Measurements from ENCODE around the gene ADPRS. TPM values are rescaled to one million over a fixed set of nuclear protein-coding genes. Genes with fewer than 3 reads are reported as not detected.

ADPRS gene
- total RNA-seq, 1 experiment from 2014 or later, result 83.0 TPM

- H3K4me2 ChIP-seq (ENCODE audit: low read length), result no peak overlapping the region
- POLR2A ChIA-PET (ENCODE audit: unreplicated experiment), result no interaction called here
- no peak for DNase-seq
These were observed 35.9 kb downstream of the ADPRS start for GRCh38 chr1:36124404-36125128.

DNA sequence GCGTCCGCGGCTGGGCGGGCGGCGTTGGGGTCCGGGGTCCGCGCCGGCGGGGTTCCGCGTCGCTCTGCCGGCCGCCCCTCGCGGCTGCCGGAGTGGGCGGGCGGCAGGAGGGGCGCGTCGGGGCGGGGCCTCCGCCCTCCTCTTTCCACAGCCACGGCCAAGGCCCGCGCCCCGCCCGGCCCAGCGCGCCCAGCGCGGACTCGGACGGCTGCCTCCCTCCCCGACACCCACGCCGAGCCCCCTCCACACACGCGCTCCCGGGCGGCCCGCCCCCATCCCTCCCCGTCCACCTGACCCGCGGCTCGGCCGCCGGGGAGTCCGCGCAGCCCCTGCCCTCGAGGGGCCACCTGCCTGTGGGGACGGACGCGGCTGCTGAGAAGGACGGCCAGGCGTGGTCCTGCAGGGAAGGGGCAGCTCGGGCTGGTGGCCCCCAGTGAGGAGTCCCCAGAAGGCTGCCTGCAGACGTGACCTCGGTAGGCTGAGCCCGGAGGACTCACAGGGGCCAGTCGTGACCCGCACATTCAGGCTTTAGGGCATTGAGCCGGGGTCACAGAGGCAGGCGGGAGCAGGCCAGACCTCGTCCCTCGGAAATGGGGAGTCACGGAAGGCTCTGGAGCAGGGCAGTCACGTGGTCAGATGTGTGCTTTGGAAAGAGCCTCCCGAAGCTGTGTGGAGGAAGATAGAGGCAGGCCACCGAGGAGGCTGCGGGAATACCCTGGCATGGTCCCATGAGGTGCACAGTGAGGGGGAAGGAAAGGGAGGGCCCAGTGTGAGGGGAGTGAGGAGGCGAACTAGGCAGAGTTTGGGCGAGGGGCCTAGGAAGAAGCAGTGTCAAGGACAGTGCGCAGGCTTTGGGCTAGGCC, 36.7 kb downstream of the ADPRS start, which contains the start of gene COL8A2:
Gene COL8A2, minus strand, starts transcription at position 94 of the 863 bp plus-strand sequence. CDS start 24,980 bp downstream, outside the sequence.
- H3K9me2 ChIP-seq (replicated peaks; ENCODE audit: low read length), result no peaks in the 10 kb centered on the region
- no peaks in the 10 kb centered on the region for H3K4me1 ChIP-seq (ENCODE audit: insufficient read depth, low read length)
- no peaks in the 10 kb centered on the region for H3F3A ChIP-seq (ENCODE audit: low read length, unreplicated experiment)
- TF ChIP-seq EZH2phosphoT487 (IDR thresholded peaks at IDR 0.05; ENCODE audit: borderline replicate concordance, low read length) (no peak), EZH2 (IDR thresholded peaks at IDR 0.05; ENCODE audit: low read length, unreplicated experiment) (no peak), CTCF (conservative IDR thresholded peaks at IDR 0.05; ENCODE audit: low read depth, low read length) (no peak)
- ATAC-seq, result peak; percentile 57
- H4K20me1 ChIP-seq (ENCODE audit: low read length), result no peaks in the 10 kb centered on the region
- peak within 1 kb of the TSS; percentile 34; the same call in 1 of the 2 replicates for H3K4me2 ChIP-seq (ENCODE audit: low read length)
- peak within 1 kb of the TSS; percentile 30; the same call in 1 of the 2 replicates for H3K4me3 ChIP-seq (ENCODE audit: low read length)
- no peak within 1 kb of the TSS for H2AFZ ChIP-seq (ENCODE audit: low read length)
- ChIA-PET CTCF (no interaction called here), POLR2A (ENCODE audit: unreplicated experiment) (no interaction called here)
- peaks cover 9% of the 10 kb centered on the region; the same call in 1 of the 2 replicates for H3K27me3 ChIP-seq (ENCODE audit: low read length)
- no peak within 1 kb of the TSS for H3K27ac ChIP-seq (ENCODE audit: low read length)
- no peak within 1 kb of the TSS for H3K9ac ChIP-seq (ENCODE audit: low read length)
- intact Hi-C loops (cut with micrococcal nuclease), result no loop called here
- no peak for DNase-seq
- BruUV-seq (replicated peaks), result no TSS peak
- H3K9me3 ChIP-seq (ENCODE audit: low read length), result no peaks in the 10 kb centered on the region
- H3K79me2 ChIP-seq (ENCODE audit: low read length), result no peaks in the 10 kb centered on the region
- H3K36me3 ChIP-seq (ENCODE audit: low read depth, low read length), result no peaks in the 10 kb centered on the region

More at GRCh38 chr1:36124404-36125128, 35.9 kb downstream of the ADPRS start:
- no peaks in the 10 kb centered on the region for H3F3A ChIP-seq (ENCODE audit: low read length, unreplicated experiment)
- no peaks in the 10 kb centered on the region for H3K36me3 ChIP-seq (ENCODE audit: low read depth, low read length)
- H3K4me3 ChIP-seq (ENCODE audit: low read length), result no peak overlapping the region
- H4K20me1 ChIP-seq (ENCODE audit: low read length), result no peaks in the 10 kb centered on the region
- H3K9me3 ChIP-seq (ENCODE audit: low read length), result no peaks in the 10 kb centered on the region
- no peak overlapping the region for H3K27ac ChIP-seq (ENCODE audit: low read length)
- CTCF ChIA-PET, result no interaction called here
- no peak overlapping the region for H2AFZ ChIP-seq (ENCODE audit: low read length)
- H3K9me2 ChIP-seq (replicated peaks; ENCODE audit: low read length), result no peaks in the 10 kb centered on the region
- peak; percentile 21; the same call in 1 of the 2 replicates for ATAC-seq
- H3K79me2 ChIP-seq (ENCODE audit: low read length), result no peaks in the 10 kb centered on the region
- no peaks in the 10 kb centered on the region for H3K4me1 ChIP-seq (ENCODE audit: insufficient read depth, low read length)
- H3K27me3 ChIP-seq (ENCODE audit: low read length), result peaks cover 9% of the 10 kb centered on the region; the same call in 1 of the 2 replicates
- H3K9ac ChIP-seq (ENCODE audit: low read length), result no peak overlapping the region
- intact Hi-C loops (cut with micrococcal nuclease), result no loop called here
- TF ChIP-seq EZH2phosphoT487 (IDR thresholded peaks at IDR 0.05; ENCODE audit: borderline replicate concordance, low read length), result no peak
- no peak for TF ChIP-seq EZH2 (IDR thresholded peaks at IDR 0.05; ENCODE audit: low read length, unreplicated experiment)
- no peak for TF ChIP-seq CTCF (conservative IDR thresholded peaks at IDR 0.05; ENCODE audit: low read depth, low read length)
- no TSS peak for BruUV-seq (replicated peaks)

Data from PC-3 (cell line).